ENCODE results near the gene MKS1.

MKS1 gene

GRCh38 chr17:58246104-58246740, 27.2 kb upstream of the MKS1 start:
- in situ Hi-C loops (cut with HindIII; ENCODE audit: low sequenced_read_pairs): loop anchor here (10.0 kb wide), 1 partner anchor 61 kb away; no protein-coding TSS in a partner anchor

DNA sequence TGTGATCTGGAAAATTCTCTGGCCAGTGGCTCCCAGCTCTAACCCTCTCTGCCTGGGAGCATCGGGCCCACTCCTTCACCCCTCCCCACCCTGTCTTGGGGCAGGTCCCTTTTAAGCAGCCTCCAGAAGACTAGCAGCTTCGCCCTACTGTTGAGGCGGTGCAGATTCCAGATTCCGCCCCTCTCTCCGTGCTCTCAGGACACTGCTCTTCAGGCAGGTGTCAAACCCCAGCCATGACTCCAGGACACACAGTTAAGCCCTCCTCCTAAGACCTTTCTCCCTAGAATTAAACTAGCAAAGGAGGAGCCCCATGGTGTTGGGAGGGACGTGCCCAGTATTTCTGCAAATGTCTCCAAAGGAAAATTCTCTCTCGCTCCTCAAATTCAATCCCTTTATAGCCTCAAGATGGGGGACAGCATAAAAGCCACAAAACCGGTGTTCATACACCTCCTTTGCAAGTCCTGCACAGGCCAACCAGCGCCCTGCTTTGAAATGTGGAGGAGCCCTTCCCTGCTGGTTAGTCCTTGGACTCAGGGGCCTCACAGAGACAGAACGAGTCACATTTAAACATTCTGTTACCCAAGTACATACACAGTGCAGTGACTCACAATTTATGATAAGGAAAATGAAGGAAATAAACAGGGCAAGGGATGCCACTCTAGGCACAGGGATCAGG, 26.5 kb upstream of the MKS1 start:
- in situ Hi-C loops (cut with HindIII; ENCODE audit: low sequenced_read_pairs): loop anchor here (10.0 kb wide), 1 partner anchor 61 kb away; no protein-coding TSS in a partner anchor

GRCh38 chr17:58244963-58245362, 25.9 kb upstream of the MKS1 start:
- in situ Hi-C loops (cut with HindIII; ENCODE audit: low sequenced_read_pairs): loop anchor here (10.0 kb wide), 1 partner anchor 60 kb away; no protein-coding TSS in a partner anchor

- in situ Hi-C loops (cut with HindIII; ENCODE audit: low sequenced_read_pairs): loop anchor here (10.0 kb wide), 1 partner anchor 57 kb away; no protein-coding TSS in a partner anchor
Observed at GRCh38 chr17:58242171-58242784, 23.2 kb upstream of the MKS1 start.

DNA sequence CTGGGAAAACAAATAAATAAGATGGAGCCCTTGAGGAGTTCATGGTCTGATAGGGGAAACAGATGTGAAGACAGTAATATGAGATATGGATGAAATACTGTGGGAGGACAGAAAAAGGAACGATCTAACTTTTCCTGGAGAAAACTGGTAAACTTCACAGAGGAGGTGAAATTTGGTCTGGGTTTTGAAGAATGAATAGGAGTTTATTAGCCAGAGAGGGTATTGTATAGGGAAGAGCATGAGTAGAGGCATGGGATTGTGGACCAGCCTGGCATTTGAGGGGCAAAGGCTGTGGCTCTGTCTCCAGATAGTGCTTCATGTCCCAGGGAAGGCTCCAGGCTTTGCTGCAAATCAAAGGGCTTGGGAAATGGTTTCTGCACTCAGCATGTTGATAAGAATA, 20.9 kb upstream of the MKS1 start:
- in situ Hi-C loops (cut with HindIII; ENCODE audit: low sequenced_read_pairs): loop anchor here (10.0 kb wide), 1 partner anchor 55 kb away; no protein-coding TSS in a partner anchor

DNA sequence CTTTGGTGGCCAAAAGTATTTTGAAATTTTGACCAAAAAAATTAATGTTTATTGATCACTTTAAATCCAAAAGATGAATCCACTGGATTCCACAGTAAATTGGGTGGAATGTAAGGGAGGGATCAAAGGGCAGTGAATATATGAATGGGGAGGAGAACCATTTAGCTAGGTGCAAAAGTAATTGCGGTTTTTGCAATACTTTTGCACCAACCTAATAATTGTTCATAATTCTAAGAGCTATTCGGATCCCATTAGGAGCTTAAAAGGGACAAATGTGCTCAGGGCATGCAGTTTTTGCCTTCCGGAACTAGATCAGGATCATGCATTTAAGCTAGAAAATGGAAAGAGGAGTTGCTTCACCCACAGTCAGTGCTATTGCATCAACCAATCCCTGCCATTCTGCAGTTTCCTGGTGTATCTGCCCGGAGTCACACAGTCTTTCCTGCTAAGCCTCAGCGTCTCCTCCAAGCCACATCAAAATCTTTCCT, 19.1 kb upstream of the MKS1 start, which contains the start of gene LPO:
LPO (plus strand) TSS at position 438 of the 488 bp plus-strand sequence. CDS start 4,396 bp downstream, outside the sequence.
- in situ Hi-C loops (cut with HindIII; ENCODE audit: low sequenced_read_pairs): no loop called here

DNA sequence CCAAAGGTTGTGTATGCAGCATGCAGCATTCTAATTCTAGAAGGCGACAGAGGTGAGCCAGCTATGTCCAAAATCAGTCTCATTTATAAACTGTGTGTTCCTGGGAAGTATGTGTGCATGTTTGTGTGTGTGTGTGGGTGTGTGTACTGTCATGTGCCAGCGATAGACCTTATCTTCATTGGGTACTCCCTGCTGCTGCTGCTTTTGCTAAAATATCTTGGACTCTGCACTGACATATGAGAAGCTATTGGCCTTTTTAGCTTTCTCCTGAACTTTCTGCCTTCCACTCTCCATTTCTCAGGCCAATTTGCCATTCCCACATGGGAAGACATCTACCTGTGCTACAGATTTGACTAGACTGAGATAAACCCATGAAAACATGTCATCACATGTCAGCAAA, 17.3 kb upstream of the MKS1 start:
- in situ Hi-C loops (cut with HindIII; ENCODE audit: low sequenced_read_pairs): no loop called here

GRCh38 chr17:58235821-58236220, 16.8 kb upstream of the MKS1 start:
- in situ Hi-C loops (cut with HindIII; ENCODE audit: low sequenced_read_pairs): no loop called here

DNA sequence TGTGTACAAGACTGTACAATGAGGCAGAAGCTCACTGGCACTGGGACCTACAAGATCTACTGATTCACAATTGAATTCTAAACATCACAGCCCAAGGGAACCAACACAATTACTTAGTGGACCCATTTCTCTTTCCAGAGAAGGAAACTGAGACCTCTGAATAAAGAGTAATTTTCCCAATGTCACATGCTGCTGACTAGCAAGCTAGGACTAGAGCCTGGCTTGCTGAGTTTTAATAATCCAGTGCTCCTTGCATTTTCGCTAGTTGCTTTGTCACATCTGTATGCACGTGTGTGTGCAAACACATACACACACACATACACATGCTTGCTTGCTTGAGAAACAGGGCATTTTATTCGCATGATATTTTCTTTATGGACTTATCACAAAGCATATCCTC, 15.5 kb upstream of the MKS1 start:
- in situ Hi-C loops (cut with HindIII; ENCODE audit: low sequenced_read_pairs): no loop called here

GRCh38 chr17:58233543-58233942, 14.5 kb upstream of the MKS1 start:
- in situ Hi-C loops (cut with HindIII; ENCODE audit: low sequenced_read_pairs): no loop called here

GRCh38 chr17:58232707-58233156, 13.7 kb upstream of the MKS1 start:
- in situ Hi-C loops (cut with HindIII; ENCODE audit: low sequenced_read_pairs): no loop called here

DNA sequence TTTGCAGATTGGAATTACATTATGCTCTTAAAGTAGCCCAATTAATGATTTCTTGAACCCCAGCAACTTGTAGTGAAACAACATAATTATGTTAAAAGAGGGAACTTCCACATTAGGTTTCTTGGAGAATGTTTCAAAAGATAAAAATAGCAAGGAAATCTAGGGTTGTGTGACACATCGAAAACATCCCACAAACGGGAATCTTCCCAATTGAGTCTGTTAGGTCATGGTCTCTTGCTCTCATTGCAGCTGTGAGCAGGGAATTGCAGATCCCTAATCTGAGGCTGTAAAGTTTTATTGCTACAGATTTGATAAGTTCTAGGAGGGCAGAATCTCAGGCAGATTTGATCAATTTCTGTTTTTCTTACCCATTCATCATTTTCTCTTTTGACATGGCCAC, 12.6 kb upstream of the MKS1 start:
- in situ Hi-C loops (cut with HindIII; ENCODE audit: low sequenced_read_pairs): no loop called here

DNA sequence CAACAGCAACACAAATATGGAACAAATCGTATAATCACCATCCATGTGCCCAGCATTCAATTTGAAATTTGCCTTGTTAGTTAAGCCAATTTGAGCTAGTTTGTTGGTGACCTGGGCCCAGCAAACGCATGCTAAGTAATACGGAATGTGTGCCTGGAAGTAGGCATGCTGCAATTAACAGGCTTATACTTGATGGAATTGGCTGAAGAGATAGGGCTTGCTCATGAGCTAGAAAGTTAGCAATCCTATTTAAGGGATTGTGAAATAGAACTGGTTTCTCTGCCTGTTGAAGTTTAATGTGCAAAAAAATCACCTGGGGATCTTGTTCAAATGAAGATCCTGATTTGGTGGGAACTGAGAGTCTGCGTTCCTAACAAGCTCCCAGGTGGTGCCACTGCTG, 10.8 kb upstream of the MKS1 start:
- in situ Hi-C loops (cut with HindIII; ENCODE audit: low sequenced_read_pairs): no loop called here

DNA sequence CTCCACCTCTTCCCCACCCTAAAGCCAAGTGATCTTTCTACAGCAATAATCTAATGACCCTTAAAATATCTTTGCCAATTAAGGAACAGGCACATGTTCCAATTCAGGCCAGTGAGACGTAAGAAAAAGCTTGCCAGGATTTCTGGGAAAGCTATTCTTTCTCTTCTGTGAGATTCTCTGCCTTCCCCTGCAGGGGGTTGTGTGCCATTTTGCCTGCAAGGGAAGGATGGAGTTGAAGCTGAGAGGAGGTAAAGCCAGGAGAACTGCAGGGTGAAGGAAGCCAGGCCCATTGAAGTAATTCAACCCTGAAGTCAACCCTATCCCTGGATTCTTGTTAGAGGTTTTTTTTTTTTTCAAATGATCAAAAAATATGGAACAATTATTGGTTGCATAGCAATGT, 10.3 kb upstream of the MKS1 start:
- in situ Hi-C loops (cut with HindIII; ENCODE audit: low sequenced_read_pairs): no loop called here

- in situ Hi-C loops (cut with HindIII; ENCODE audit: low sequenced_read_pairs): no loop called here
Observed at GRCh38 chr17:58228679-58229078, 9.6 kb upstream of the MKS1 start.

DNA sequence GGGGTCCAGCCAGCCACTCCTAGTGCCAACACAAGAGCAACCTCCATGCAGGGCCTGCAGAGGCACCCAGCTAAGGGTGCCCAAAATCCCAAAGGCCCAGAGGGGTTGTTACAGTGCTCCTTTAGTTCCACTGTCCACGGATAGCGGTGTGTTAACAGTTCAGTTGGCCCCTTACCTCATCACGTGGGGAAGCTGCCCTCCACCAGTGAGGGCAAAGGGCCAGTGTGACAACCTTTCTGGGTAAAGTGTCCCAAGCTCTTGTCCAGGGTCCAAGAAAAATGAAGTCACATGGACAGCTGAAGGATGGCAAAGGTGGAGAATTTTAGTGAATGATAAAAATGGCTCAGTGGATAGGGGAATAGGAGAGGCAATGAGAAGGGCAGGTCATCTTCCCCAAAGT, 8.7 kb upstream of the MKS1 start:
- in situ Hi-C loops (cut with HindIII; ENCODE audit: low sequenced_read_pairs): no loop called here

GRCh38 chr17:58224315-58224714, 5.3 kb upstream of the MKS1 start:
- in situ Hi-C loops (cut with HindIII; ENCODE audit: low sequenced_read_pairs): no loop called here

DNA sequence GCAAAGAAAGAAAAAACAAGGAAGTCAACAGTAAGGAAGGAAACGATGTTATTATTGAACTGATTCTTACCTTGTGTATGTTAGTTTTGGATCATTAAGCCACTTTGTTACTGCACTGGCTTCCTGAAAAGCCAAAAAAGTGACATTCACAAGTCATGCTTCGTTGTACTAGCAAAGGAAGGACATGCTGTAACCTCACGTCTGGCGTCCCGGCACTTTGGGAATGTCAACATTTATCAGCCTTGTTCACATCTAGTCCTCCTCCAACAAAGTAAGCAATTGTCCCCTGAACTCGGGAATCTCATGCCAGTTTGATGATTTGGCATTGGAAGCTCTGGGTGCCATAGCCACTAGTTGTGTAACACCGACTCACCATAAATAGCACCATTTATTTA, 731 bp upstream of the MKS1 start:
- in situ Hi-C loops (cut with HindIII; ENCODE audit: low sequenced_read_pairs): no loop called here

- in situ Hi-C loops (cut with HindIII; ENCODE audit: low sequenced_read_pairs): no loop called here
Observed at GRCh38 chr17:58217766-58218165, 1.3 kb downstream of the MKS1 start.

- in situ Hi-C loops (cut with HindIII; ENCODE audit: low sequenced_read_pairs): no loop called here
Observed at GRCh38 chr17:58215685-58216084, 3.4 kb downstream of the MKS1 start.

DNA sequence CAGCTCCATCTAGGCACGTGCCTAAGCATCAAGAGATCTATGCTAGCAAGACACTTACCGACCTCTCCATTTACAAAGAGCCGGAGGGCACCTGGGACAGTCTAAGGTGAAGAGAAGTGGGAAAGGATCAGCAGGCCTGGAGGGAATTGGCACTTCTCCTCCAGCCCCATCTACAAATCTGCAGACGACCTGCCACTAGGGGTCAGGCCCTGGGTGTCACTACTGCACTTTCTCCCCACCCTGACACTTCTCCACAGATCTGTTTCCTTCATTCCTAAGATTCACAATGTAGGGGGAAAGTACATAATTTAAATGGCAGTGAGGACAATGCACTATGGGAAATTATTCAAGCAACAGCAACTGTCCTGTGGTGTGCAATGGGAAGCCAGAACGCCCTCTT, 8.1 kb downstream of the MKS1 start:
- in situ Hi-C loops (cut with HindIII; ENCODE audit: low sequenced_read_pairs): no loop called here

GRCh38 chr17:58208344-58208743, 10.7 kb downstream of the MKS1 start:
- in situ Hi-C loops (cut with HindIII; ENCODE audit: low sequenced_read_pairs): no loop called here
